Activated CD8-positive, alpha-beta memory T cell treated with anti-CD3 and anti-CD28 coated beads, Interleukin-2, amount 10 ng/mL, durations not matched to agents 7 days and 5 days (primary cell): ENCODE results near the gene CAMKK1. TPM values are rescaled to one million over a fixed set of nuclear protein-coding genes. Genes with fewer than 3 reads are reported as not detected.
A peak's percentile ranks its signal among the peaks of the same experiment; 100 is the strongest.
"Not testable (repeated sequence)": the region's sequence is repeated elsewhere in the genome, so short reads cannot be mapped to it uniquely, and the experiment has no call there.

ENCODE experiments used
- ATAC-seq: fragments of 150-1000 bp; cut with Tn5 transposase; one replicate; pipeline ENCODE4 v1.10.0; 2021; ENCODE audit warnings: moderate library complexity
- CTCF ChIA-PET: fragments of 350-600 bp; sonication (Branson Sonifier 250); formaldehyde crosslinking; loops from one replicate; lab custom pipeline; 2021; ENCODE audit warnings: antibody characterized with exemption; lab: Charles Lee
- DNase-seq: peaks from one replicate; pipeline ENCODE4 v3.0.0-alpha.2; 2020
- H3K27ac Mint-ChIP-seq: one replicate; pipeline ENCODE4 v1.8.0; 2021; ENCODE audit warnings: mild to moderate bottlenecking, mixed read lengths
- H3K27me3 Mint-ChIP-seq: one replicate; pipeline ENCODE4 v1.8.0; 2021; ENCODE audit warnings: mixed read lengths
- H3K36me3 Mint-ChIP-seq: one replicate; pipeline ENCODE4 v1.8.0; 2021; ENCODE audit warnings: mild to moderate bottlenecking, mixed read lengths
- H3K4me1 Mint-ChIP-seq: one replicate; pipeline ENCODE4 v1.8.0; 2021; ENCODE audit warnings: mixed read lengths
- H3K4me3 Mint-ChIP-seq: one replicate; pipeline ENCODE4 v1.8.0; 2021; ENCODE audit warnings: mild to moderate bottlenecking, moderate library complexity, mixed read lengths
- H3K9me3 Mint-ChIP-seq: one replicate; pipeline ENCODE4 v1.8.0; 2022; ENCODE audit warnings: low read depth, mixed read lengths
- total RNA-seq, 2 experiments: library from RNA; stranded (reverse); gene quantifications; one replicate each; pipeline ENCODE4 v1.2.3, GENCODE V29; 2021

The CAMKK1 gene
- total RNA-seq, 2 experiments from 2014 or later, result 1.8 TPM

DNA sequence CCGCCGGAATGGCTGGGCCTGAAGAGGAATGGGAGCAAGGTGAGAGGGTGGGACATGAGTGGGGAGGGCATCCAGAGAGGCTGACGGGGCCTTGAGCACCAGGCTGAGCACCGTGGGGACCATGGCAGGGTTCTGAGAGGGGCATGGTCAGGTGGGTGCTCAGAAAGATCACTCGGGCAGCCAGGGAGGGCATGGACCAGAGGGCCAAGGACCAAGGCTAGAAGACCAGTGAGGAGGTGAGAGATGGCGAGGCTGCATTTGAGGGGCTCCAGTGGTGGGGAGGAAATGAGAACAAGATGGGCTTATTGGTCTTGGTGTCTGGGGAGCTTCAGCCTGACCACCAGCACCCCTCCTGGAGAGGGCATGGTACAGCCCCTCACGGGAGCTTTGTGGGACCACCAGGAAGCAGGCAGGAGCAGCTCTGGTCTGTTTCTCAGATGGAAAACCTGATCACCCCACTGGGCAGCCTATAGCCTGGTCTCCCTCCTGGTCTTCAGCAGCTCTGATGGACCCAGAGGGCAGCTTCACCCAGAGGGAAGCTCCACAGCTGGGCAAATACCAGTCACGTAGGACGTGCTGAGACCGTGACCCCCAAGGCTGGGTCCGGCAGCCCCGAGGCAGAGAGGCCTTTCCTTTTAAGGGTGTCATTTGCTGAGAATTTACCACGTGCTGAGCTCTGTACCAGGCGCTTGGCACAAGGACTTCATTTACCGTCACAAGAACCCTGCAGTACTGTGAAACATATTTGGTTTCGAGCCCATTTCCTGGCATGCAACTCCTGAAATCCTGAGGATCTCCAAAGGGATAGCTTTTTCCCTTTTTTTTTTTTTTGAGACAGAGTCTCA is 35.4 kb downstream of the CAMKK1 start:
- no peak overlapping the region for H3K4me3 Mint-ChIP-seq
- H3K4me1 Mint-ChIP-seq, result no peaks in the 10 kb centered on the region
- ATAC-seq (no peak), DNase-seq (no peak)
- no peak overlapping the region for H3K27ac Mint-ChIP-seq
- no peaks in the 10 kb centered on the region for H3K9me3 Mint-ChIP-seq
- CTCF ChIA-PET, result interaction anchor here (0.7 to 2.0 kb wide), 6 partner anchors 8 to 143 kb away, joined by 3 to 7 read pairs (median 3); partner anchors contain the start of genes HASPIN, NCBP3 and P2RX1
- H3K36me3 Mint-ChIP-seq, result no peaks in the 10 kb centered on the region
- peaks cover 3% of the 10 kb centered on the region for H3K27me3 Mint-ChIP-seq

DNA sequence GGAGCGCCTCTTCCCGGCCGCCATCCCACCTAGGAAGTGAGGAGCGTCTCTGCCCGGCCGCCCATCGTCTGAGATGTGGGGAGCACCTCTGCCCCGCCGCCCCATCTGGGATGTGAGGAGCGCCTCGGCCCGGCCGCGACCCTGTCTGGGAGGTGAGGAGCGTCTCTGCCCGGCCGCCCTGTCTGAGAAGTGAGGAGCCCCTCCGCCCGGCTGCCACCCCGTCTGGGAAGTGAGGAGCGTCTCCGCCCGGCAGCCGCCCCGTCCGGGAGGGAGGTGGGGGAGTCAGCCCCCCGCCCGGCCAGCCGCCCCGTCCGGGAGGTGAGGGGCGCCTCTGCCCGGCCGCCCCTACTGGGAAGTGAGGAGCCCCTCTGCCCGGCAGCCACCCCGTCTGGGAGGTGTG is 38.6 kb downstream of the CAMKK1 start:
- H3K4me1 Mint-ChIP-seq, H3K36me3 Mint-ChIP-seq, CTCF ChIA-PET, DNase-seq, H3K9me3 Mint-ChIP-seq, H3K27me3 Mint-ChIP-seq, ATAC-seq, H3K4me3 Mint-ChIP-seq, H3K27ac Mint-ChIP-seq: not testable (repeated sequence)

DNA sequence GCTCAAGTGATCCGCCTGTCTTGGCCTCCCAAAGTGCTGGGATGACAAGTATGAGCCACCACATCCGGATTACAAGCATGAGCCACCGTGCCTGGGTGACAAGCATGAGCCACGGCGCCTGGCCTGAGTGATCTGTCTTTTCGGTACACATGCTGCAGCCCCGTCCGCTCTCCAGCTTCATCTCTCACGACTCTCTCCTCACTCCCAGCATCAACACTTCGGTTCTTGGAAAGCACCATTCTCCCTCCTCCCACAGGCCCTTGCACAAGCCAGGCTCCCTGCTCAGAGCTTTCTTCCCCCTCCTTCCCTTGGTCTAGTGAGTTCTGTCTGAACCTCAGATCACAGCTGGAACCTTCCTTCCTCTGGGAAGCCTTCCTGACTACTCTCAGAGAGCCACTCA is 40.3 kb downstream of the CAMKK1 start:
- Mint-ChIP-seq H3K27ac (no peak overlapping the region), H3K4me3 (no peak overlapping the region), H3K36me3 (no peaks in the 10 kb centered on the region), H3K27me3 (peaks cover 15% of the 10 kb centered on the region), H3K9me3 (no peaks in the 10 kb centered on the region), H3K4me1 (no peaks in the 10 kb centered on the region)
- no peak for ATAC-seq
- CTCF ChIA-PET, result interaction anchor here (1.2 kb wide), 1 partner anchor 11 kb away, joined by 7 read pairs; no protein-coding TSS in a partner anchor
- DNase-seq, result no peak

DNA sequence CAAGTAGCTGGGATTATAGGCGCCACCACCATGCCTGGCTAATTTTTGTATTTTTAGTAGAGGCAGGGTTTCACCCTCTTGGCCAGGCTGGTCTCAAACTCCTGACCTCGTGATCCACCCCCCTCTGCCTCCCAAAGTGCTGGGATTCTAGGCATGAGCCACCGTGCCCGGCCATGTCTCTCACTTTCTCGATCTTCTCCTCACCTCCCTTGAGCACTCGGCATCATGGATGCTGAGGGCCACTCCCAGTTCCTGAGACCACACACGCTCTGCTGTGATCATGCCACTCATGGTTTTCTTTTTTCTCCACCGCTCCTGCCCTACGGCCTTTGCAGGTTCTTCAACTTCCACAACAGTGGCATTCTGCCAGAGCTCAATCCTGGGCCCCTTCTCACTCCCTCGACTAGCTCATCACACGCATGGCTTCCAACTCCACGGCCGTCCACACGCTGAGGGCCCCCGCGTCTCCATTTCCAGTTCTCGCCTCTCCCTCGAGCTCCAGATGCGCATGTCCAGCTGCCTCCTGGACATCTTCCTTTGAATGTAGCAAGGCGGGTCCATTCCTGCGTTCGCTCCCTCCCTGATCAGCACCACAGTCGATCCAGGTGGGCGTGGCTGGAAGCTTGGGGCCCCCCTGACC is 41.3 kb downstream of the CAMKK1 start:
- peaks cover 15% of the 10 kb centered on the region for H3K27me3 Mint-ChIP-seq

DNA sequence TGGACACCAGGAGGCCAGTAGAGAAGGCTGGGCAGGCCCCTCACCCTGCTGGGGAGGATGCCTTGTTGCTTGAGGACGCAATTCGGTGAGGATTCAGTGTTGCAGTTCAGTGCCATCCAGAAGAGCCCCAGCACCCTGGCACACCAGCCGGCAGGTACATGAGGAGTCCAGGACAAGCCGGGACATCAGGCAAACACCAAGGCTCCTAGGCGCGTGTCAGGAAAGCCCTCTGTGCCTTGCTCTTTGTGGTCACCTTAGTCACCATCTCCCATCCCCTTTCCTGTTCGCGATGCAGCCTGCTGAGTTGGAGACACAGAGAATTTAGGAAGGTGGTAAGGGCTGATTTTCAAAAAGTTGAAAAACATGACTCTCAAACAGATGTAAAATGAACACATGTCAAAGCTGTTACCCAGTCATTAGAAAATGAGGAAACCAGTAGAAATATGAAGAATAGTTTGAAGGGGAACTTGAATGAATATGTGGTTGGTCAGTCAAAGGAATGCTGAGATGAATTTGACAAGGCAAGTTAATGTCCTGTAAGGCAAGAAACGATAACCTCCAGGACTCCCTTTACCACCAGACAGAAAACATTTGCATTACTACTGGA is 44.5 kb downstream of the CAMKK1 start:
- Mint-ChIP-seq H3K27ac (no peak overlapping the region), H3K4me1 (peaks cover 23% of the 10 kb centered on the region), H3K4me3 (no peak overlapping the region), H3K9me3 (no peaks in the 10 kb centered on the region), H3K36me3 (peaks cover 7% of the 10 kb centered on the region), H3K27me3 (peaks cover 12% of the 10 kb centered on the region)
- CTCF ChIA-PET, result interaction anchor here (0.7 to 6.5 kb wide), 4 partner anchors 21 to 117 kb away, joined by 4 to 100 read pairs (median 4); no protein-coding TSS in a partner anchor
- DNase-seq, result no peak
- no peak for ATAC-seq

More for the DNA sequence above, 41.3 kb downstream of the CAMKK1 start:
- CTCF ChIA-PET, result interaction anchor here (2.0 kb wide), 2 partner anchors 12 to 24 kb away, joined by 4 to 8 read pairs; no protein-coding TSS in a partner anchor
- DNase-seq (no peak), ATAC-seq (no peak)
- H3K9me3 Mint-ChIP-seq, result no peaks in the 10 kb centered on the region
- H3K4me3 Mint-ChIP-seq, result no peak overlapping the region
- H3K36me3 Mint-ChIP-seq, result no peaks in the 10 kb centered on the region
- H3K27ac Mint-ChIP-seq, result no peak overlapping the region
- peaks cover 3% of the 10 kb centered on the region for H3K4me1 Mint-ChIP-seq

DNA sequence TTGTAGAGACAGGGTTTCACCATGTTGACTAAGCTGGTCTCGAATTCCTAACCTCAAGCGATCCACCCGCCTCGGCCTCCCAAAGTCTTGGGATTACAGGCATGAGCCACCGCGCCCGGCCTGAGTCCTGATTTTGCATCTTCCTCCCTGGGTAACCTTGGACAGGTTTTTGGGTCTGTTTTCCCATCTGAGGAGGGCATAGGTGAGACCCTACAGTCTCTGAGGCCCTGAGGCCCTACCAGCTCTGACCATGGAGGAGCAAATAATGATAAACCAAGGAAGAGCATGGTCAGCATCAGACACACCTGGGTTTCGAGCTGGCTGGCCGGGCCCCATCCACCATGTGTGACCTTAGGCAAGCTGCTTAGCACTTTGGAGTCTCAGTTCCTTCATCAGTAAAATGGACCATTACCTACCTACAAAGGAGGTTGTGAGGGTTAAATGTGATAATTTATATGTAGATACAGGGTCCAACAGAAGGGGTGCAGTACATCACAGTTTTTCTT is 45.6 kb downstream of the CAMKK1 start:
- Mint-ChIP-seq H3K4me3 (no peak overlapping the region), H3K27me3 (peaks cover 12% of the 10 kb centered on the region), H3K36me3 (peaks cover 11% of the 10 kb centered on the region), H3K4me1 (peaks cover 23% of the 10 kb centered on the region), H3K27ac (no peak overlapping the region), H3K9me3 (no peaks in the 10 kb centered on the region)
- DNase-seq (no peak), ATAC-seq (no peak)
- CTCF ChIA-PET, result interaction anchor here (0.8 to 6.5 kb wide), 8 partner anchors 11 to 164 kb away, joined by 3 to 100 read pairs (median 8); partner anchors contain the start of gene HASPIN

DNA sequence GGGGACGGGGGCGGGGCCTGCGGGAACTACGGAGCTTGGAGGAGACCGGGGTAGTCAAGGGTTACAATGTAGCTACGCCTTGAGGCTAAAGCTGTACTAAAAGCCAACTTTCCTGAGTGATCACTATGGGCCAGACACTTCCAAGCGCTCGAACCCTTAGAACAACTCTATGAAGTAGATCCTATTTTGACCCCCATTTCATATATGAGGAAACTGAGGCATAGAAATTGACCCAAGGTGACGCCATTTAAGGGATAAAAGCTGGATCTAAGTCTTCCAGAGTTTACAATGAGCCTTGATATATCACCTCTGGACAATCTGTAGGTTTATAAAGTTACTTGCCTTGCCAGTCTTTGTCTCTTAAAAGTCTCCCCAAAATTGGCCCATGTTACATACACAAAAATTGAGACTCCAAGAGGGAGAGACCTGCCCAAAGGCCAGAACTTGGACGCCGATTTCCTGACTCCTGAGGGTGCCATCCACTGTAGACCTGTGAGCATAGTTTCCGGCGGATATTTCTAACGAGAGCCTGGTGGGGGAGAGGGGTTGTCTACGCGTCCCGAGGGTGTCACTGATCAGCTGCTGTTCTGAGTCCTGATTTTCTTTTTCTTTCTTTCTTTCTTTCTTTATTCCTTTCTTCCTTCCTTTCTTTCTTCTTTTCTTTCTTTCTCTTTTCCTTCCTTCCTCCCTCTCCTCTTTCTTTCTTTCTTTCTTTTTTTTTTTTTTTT is 46.3 kb downstream of the CAMKK1 start:
- ATAC-seq (no peak), DNase-seq (no peak)
- peaks cover 12% of the 10 kb centered on the region for H3K27me3 Mint-ChIP-seq
- no peaks in the 10 kb centered on the region for H3K9me3 Mint-ChIP-seq
- peak overlapping the region; percentile 98 for H3K4me3 Mint-ChIP-seq
- peaks cover 11% of the 10 kb centered on the region for H3K36me3 Mint-ChIP-seq
- peaks cover 23% of the 10 kb centered on the region for H3K4me1 Mint-ChIP-seq
- no peak overlapping the region for H3K27ac Mint-ChIP-seq
- CTCF ChIA-PET, result interaction anchor here (0.7 to 6.5 kb wide), 37 partner anchors 10 to 226 kb away, joined by 3 to 100 read pairs (median 5); partner anchors contain the start of genes CTNS, HASPIN, P2RX1 and SHPK

DNA sequence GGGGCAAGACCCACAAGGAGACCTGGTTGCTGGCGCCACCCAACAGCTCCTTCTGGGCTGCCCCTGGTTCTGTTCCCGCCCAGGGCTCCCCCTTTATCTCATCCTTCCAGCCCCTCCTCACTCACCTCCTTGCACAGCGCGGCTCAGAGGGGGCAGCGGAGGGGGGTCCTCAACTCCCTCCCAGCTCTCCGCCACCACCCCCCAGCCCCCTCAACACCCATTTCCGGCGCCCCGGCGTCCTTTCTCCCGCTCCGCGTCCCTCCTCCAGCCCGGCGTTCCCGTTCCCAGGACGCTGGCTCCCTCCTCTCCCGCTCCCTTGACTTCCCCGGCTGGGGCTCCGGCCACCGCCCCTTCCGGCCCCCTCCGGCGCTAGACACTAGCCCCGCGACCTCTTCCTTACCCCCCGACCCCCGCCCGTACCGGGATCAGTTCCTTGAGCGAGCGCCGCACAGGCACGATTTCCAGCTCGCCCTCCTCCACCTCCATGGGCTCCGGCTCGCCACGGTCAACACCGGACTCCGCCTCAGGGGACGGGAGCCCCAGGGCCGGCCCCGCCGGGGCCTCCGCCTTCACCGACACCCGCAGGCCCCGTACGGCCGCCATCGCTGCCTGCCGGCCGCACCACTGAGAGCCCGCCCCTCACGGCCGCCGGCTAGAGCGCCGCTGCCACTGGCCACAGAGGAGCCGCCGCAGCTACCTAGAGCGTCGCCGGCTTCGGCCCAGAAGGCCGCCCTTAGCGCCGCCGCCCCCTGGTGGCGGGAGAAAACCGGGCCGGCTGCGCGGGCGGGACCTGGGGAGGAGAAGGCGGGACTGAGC is 47.0 kb downstream of the CAMKK1 start, which contains the start of gene NCBP3:
TSS of gene NCBP3 (minus strand) at position 626 of the 816 bp plus-strand sequence. CDS start at position 603, 23 bp downstream.
- H3K36me3 Mint-ChIP-seq, result peaks cover 16% of the 10 kb centered on the region
- H3K4me1 Mint-ChIP-seq, result peaks cover 25% of the 10 kb centered on the region
- peak; percentile 95 for ATAC-seq
- H3K9me3 Mint-ChIP-seq, result no peaks in the 10 kb centered on the region
- H3K27me3 Mint-ChIP-seq, result peaks cover 12% of the 10 kb centered on the region
- H3K27ac Mint-ChIP-seq, result peak within 1 kb of the TSS; percentile 94
- peak within 1 kb of the TSS; percentile 98 for H3K4me3 Mint-ChIP-seq
- CTCF ChIA-PET, result interaction anchor here (0.6 to 6.5 kb wide), 45 partner anchors 9 to 227 kb away, joined by 3 to 100 read pairs (median 5); partner anchors contain the start of genes CAMKK1, CTNS, HASPIN and P2RX1
- peak; percentile 92 for DNase-seq

DNA sequence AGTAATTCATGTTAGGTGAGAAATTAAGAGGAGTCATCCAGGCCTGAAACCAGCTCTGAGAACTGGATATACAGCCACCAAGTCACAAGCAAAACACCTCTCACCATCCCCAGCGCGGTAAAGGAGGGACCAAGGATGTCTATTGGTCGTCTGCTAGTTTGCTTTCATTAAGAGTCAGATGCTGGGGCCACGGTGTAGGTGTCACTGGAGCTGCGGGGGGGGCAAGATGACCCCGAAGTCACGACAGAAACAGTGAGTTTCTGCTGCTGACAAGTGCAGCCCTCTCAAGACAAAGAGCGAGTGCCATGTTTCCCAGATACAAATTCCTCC is 47.6 kb downstream of the CAMKK1 start:
- H3K27ac Mint-ChIP-seq, result peak overlapping the region; percentile 94
- CTCF ChIA-PET, result interaction anchor here (0.8 to 6.5 kb wide), 30 partner anchors 8 to 227 kb away, joined by 3 to 100 read pairs (median 6); partner anchors contain the start of genes CAMKK1, CTNS, P2RX5 and SHPK

DNA sequence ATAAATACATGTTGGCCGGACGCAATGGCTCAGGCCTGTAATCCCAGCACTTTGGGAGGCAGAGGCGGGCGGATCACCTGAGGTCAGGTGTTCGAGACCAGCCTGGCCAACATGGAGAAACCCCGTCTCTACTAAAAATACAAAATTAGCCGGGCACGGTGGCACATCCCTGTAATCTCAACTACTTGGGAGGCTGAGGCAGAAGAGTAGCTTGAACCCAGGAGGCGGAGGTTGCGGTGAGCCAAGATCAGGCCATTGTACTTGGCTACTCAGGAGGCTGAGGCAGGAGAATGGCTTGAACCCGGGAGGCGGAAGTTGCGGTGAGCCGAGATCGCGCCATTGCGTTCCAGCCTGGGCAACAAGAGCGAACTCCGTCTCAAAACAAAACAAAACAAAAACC is 48.3 kb downstream of the CAMKK1 start:
- DNase-seq, H3K27me3 Mint-ChIP-seq, H3K9me3 Mint-ChIP-seq, ATAC-seq: not testable (repeated sequence)
- Mint-ChIP-seq H3K36me3 (peaks cover 26% of the 10 kb centered on the region), H3K4me1 (peaks cover 32% of the 10 kb centered on the region), H3K27ac (peak overlapping the region; percentile 94), H3K4me3 (peak overlapping the region; percentile 98)
- CTCF ChIA-PET, result interaction anchor here (0.5 to 6.5 kb wide), 24 partner anchors 12 to 228 kb away, joined by 3 to 100 read pairs (median 5); partner anchors contain the start of genes CAMKK1 and P2RX5

More for the DNA sequence above, 47.6 kb downstream of the CAMKK1 start:
- H3K4me3 Mint-ChIP-seq, result peak overlapping the region; percentile 98
- ATAC-seq (peak; percentile 42), DNase-seq (peak; percentile 75)
- H3K27me3 Mint-ChIP-seq, result peaks cover 8% of the 10 kb centered on the region
- H3K9me3 Mint-ChIP-seq, result no peaks in the 10 kb centered on the region
- peaks cover 30% of the 10 kb centered on the region for H3K4me1 Mint-ChIP-seq
- peaks cover 21% of the 10 kb centered on the region for H3K36me3 Mint-ChIP-seq

DNA sequence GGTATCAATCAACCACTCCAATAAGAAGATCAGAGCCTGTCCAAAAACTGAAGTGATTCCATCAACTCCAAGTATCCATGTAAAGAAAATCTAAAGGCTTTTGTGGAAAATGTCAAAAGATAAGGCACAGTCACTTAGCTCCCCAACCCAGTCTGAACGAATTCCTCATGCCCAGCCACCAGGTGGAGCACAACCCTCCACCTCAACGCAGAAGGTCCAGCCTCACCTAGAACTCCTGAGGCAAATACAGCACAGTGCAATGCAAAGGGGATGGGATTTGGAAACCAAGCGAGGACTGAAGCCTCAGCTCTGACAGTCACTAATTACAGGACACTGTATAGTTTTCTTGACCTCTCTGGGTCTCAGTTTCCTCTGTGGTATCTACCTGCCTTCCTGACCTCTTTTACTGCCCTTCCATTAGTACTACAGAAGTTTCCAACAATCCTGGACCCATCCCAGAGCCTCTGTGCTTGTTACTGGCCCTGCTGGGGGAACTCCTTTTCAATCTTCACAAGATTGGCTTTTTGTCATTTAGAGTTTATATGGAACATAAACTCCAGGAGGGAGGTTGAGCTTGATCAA is 48.8 kb downstream of the CAMKK1 start:
- CTCF ChIA-PET, result interaction anchor here (0.5 to 6.5 kb wide), 21 partner anchors 11 to 232 kb away, joined by 3 to 100 read pairs (median 4); partner anchors contain the start of gene HASPIN

More for the DNA sequence above, 48.8 kb downstream of the CAMKK1 start:
- Mint-ChIP-seq H3K4me1 (peaks cover 33% of the 10 kb centered on the region), H3K36me3 (peaks cover 28% of the 10 kb centered on the region), H3K4me3 (peak overlapping the region; percentile 98), H3K27me3 (peaks cover 6% of the 10 kb centered on the region), H3K27ac (peak overlapping the region; percentile 52), H3K9me3 (no peaks in the 10 kb centered on the region)
- DNase-seq, result peak; percentile 66
- no peak for ATAC-seq
